ENCODE results near the gene PACC1.
"Not testable (repeated sequence)": the region's sequence is repeated elsewhere in the genome, so short reads cannot be mapped to it uniquely, and the experiment has no call there.

The PACC1 gene

GRCh38 chr1:212415107-212415841, 588 bp upstream of the PACC1 start:
- H3K27me3 ChIP-seq (ENCODE audit: control insufficient read depth, insufficient read depth, low read length): peaks cover 11% of the 10 kb centered on the region; the same call in 1 of the 2 replicates
- peak overlapping the region; percentile 74; the same call in 1 of the 2 replicates for H3K4me3 ChIP-seq (ENCODE audit: low read depth, low read length)
- no peak overlapping the region for H3K27ac ChIP-seq (ENCODE audit: low read depth, low read length)
- no peaks in the 10 kb centered on the region for H3K9me3 ChIP-seq (ENCODE audit: control insufficient read depth, insufficient read depth, low read depth, low read length)
- H3K9ac ChIP-seq (ENCODE audit: low read length): no peak overlapping the region
- peaks cover 13% of the 10 kb centered on the region for H3K36me3 ChIP-seq (ENCODE audit: control insufficient read depth, insufficient read depth, low read length)
- H3K4me1 ChIP-seq (ENCODE audit: control insufficient read depth, insufficient read depth, low read length): peaks cover 18% of the 10 kb centered on the region

- Histone ChIP-seq H3K9ac (ENCODE audit: low read length) (peak overlapping the region; percentile 64), H3K4me3 (ENCODE audit: low read depth, low read length) (peak overlapping the region; percentile 74), H3K9me3 (ENCODE audit: control insufficient read depth, insufficient read depth, low read depth, low read length) (no peaks in the 10 kb centered on the region), H3K4me1 (ENCODE audit: control insufficient read depth, insufficient read depth, low read length) (peaks cover 18% of the 10 kb centered on the region), H3K36me3 (ENCODE audit: control insufficient read depth, insufficient read depth, low read length) (peaks cover 27% of the 10 kb centered on the region), H3K27me3 (ENCODE audit: control insufficient read depth, insufficient read depth, low read length) (peaks cover 11% of the 10 kb centered on the region; the same call in 1 of the 2 replicates), H3K27ac (ENCODE audit: low read depth, low read length) (no peak overlapping the region)
These were observed 771 bp downstream of the PACC1 start for GRCh38 chr1:212413902-212414327.

- Histone ChIP-seq H3K9ac (ENCODE audit: low read length) (no peak overlapping the region), H3K4me1 (ENCODE audit: control insufficient read depth, insufficient read depth, low read length) (peaks cover 17% of the 10 kb centered on the region), H3K27me3 (ENCODE audit: control insufficient read depth, insufficient read depth, low read length) (peaks cover 11% of the 10 kb centered on the region; the same call in 1 of the 2 replicates), H3K36me3 (ENCODE audit: control insufficient read depth, insufficient read depth, low read length) (peaks cover 37% of the 10 kb centered on the region), H3K4me3 (ENCODE audit: low read depth, low read length) (no peak overlapping the region), H3K27ac (ENCODE audit: low read depth, low read length) (no peak overlapping the region), H3K9me3 (ENCODE audit: control insufficient read depth, insufficient read depth, low read depth, low read length) (no peaks in the 10 kb centered on the region)
These were observed 2.3 kb downstream of the PACC1 start for GRCh38 chr1:212412374-212412773.

DNA sequence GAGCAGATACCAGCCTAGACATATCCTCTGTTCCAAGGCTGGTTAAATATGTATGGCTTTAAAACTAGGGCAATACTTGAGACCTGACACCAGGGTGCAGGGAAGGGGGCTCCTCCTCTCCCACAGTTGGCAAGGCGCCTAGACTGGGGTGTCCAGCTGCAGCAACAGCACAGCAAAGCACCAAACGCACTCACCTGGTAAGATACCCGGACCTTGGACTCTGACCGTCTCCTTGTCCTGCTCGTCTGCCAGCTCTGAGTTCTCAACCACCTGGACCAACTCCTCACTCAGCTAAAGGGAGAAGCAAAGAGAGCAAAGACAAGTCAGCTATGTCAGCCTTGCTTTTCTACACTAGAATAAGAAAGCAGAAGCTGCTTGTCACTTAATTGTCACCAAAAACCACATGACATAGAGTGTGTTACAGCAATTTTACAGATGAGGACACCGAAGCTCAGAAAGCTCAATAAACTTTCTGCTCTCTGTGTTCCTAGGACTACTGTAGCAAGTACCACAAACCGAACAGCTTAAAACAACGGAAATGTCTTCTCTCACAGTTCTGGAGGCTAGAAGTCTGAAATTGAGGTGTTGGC, 4.4 kb downstream of the PACC1 start:
- Histone ChIP-seq H3K36me3 (ENCODE audit: control insufficient read depth, insufficient read depth, low read length) (peaks cover 55% of the 10 kb centered on the region), H3K9ac (ENCODE audit: low read length) (no peak overlapping the region), H3K27ac (ENCODE audit: low read depth, low read length) (no peak overlapping the region), H3K27me3 (ENCODE audit: control insufficient read depth, insufficient read depth, low read length) (peaks cover 11% of the 10 kb centered on the region; the same call in 1 of the 2 replicates), H3K4me1 (ENCODE audit: control insufficient read depth, insufficient read depth, low read length) (peaks cover 11% of the 10 kb centered on the region), H3K9me3 (ENCODE audit: control insufficient read depth, insufficient read depth, low read depth, low read length) (no peaks in the 10 kb centered on the region), H3K4me3 (ENCODE audit: low read depth, low read length) (no peak overlapping the region)

DNA sequence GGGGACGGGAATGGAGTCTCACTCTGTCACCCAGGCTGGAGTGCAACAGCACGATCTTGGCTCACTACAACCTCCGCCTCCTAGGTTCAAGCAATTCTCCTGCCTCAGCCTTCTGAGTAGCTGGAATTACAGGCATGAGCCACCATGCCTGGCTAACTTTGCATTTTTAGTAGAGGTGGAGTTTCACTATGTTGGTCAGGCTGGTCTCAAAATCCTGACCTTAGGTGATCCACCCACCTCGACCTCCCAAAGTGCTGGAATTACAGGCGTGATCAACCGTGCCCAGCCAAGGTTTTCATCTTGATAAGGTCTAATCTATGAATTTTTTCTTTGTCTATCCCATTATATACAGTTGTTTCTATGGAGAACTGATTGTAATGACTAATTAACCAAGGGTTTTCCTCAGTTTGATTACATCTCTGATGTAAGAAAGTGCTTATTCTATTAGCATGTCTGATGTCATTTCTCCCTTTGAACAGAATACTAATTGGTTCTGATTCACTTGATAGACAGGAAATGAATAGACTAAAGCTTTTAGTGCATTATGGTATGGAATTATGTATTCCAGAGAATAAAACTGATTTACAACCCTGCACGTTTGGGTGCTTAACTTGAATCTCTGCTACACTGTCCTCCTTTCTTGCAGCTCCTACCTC, 11.9 kb downstream of the PACC1 start:
- H3K27ac ChIP-seq (ENCODE audit: low read depth, low read length): no peak overlapping the region
- no peaks in the 10 kb centered on the region for H3K27me3 ChIP-seq (ENCODE audit: control insufficient read depth, insufficient read depth, low read length)
- H3K9ac ChIP-seq (ENCODE audit: low read length): no peak overlapping the region
- H3K9me3 ChIP-seq (ENCODE audit: control insufficient read depth, insufficient read depth, low read depth, low read length): peaks cover 8% of the 10 kb centered on the region
- no peaks in the 10 kb centered on the region for H3K4me1 ChIP-seq (ENCODE audit: control insufficient read depth, insufficient read depth, low read length)
- no peak overlapping the region for H3K4me3 ChIP-seq (ENCODE audit: low read depth, low read length)
- peaks cover 65% of the 10 kb centered on the region for H3K36me3 ChIP-seq (ENCODE audit: control insufficient read depth, insufficient read depth, low read length)

DNA sequence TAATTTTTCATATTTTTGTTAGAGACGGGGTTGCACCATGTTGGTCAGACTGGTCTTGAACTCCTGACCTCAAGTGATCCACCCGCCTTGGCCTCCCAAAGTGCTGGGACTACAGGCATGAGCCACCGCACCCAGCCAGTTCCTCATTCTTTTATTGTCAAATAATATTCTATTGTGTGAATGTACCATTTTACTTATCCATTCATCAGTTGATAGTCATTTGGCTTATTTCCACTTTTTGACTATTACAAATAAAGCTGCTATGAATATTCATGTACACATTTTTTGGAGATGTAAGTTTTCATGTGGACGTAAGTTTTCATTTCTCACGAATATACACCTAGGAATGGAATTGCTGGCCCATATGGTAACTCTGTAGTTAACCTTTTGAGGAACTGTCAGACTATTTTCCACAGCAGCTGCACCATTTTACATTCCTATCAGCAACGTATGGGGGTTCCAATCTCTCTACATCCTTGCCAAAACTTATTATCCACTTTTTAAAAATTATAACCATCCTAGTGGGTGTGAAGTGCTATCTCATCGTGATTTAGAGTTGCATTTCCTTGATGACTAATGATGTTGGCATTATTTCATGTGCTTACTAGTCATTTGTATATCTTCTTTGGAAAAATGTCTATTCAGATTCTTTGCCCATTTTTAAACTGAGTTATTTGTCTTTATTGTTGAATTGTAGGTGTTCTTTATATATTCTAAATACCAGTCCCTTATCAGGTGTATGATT, 12.7 kb downstream of the PACC1 start:
- H3K4me1 ChIP-seq (ENCODE audit: control insufficient read depth, insufficient read depth, low read length): no peaks in the 10 kb centered on the region
- H3K36me3 ChIP-seq (ENCODE audit: control insufficient read depth, insufficient read depth, low read length): peaks cover 64% of the 10 kb centered on the region
- no peak overlapping the region for H3K4me3 ChIP-seq (ENCODE audit: low read depth, low read length)
- H3K9ac ChIP-seq (ENCODE audit: low read length): no peak overlapping the region
- H3K27me3 ChIP-seq (ENCODE audit: control insufficient read depth, insufficient read depth, low read length): no peaks in the 10 kb centered on the region
- no peak overlapping the region for H3K27ac ChIP-seq (ENCODE audit: low read depth, low read length)
- peaks cover 16% of the 10 kb centered on the region for H3K9me3 ChIP-seq (ENCODE audit: control insufficient read depth, insufficient read depth, low read depth, low read length)

- no peak overlapping the region for H3K27ac ChIP-seq (ENCODE audit: low read depth, low read length)
- no peak overlapping the region for H3K9ac ChIP-seq (ENCODE audit: low read length)
- H3K4me1 ChIP-seq (ENCODE audit: control insufficient read depth, insufficient read depth, low read length): no peaks in the 10 kb centered on the region
- H3K27me3 ChIP-seq (ENCODE audit: control insufficient read depth, insufficient read depth, low read length): no peaks in the 10 kb centered on the region
- peaks cover 56% of the 10 kb centered on the region for H3K36me3 ChIP-seq (ENCODE audit: control insufficient read depth, insufficient read depth, low read length)
- peaks cover 19% of the 10 kb centered on the region for H3K9me3 ChIP-seq (ENCODE audit: control insufficient read depth, insufficient read depth, low read depth, low read length)
- H3K4me3 ChIP-seq (ENCODE audit: low read depth, low read length): no peak overlapping the region
These were observed 13.6 kb downstream of the PACC1 start for GRCh38 chr1:212401042-212401441.

DNA sequence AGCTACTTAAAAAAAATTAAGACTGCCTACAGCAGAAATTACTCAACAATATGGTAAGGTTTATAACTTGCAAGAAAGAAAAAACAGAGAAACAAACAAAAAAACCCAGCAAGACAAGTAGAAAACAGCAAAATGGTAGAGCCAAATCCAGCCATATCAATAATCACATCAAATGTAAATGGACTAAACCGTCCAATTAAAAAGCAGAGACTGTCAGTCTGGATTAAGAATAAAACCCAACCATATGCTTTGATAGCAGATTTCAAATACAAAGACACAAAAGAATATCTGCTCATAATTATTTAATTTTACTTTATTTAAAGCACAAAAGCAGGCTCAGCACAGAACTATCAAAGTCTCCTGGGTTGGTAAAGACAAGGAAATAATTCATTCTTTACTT, 17.5 kb downstream of the PACC1 start:
- Histone ChIP-seq H3K9ac (ENCODE audit: low read length) (no peak overlapping the region), H3K36me3 (ENCODE audit: control insufficient read depth, insufficient read depth, low read length) (peaks cover 32% of the 10 kb centered on the region)

DNA sequence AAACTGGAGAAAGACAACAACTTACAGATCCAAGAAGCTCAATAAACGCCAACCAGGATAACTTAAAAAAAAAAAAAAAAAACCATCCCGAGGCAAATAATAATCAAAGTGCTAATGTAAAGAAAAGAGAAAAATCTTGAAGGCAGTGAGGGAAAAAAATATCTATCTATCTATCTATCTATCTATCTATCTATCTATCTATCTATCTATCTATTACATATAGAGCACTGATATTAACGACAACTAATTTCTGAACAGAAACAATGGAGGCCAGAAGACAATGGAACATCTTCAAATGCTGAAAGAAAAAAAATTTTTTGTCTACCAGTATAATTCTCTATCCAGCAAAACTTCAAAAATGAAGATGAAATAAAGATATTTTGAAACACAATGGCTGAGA, 18.0 kb downstream of the PACC1 start:
- no peak overlapping the region for H3K27ac ChIP-seq (ENCODE audit: low read depth, low read length)
- H3K4me1 ChIP-seq (ENCODE audit: control insufficient read depth, insufficient read depth, low read length): no peaks in the 10 kb centered on the region
- H3K27me3 ChIP-seq (ENCODE audit: control insufficient read depth, insufficient read depth, low read length): no peaks in the 10 kb centered on the region
- H3K4me3 ChIP-seq (ENCODE audit: low read depth, low read length): no peak overlapping the region
- peaks cover 29% of the 10 kb centered on the region for H3K36me3 ChIP-seq (ENCODE audit: control insufficient read depth, insufficient read depth, low read length)
- peaks cover 20% of the 10 kb centered on the region for H3K9me3 ChIP-seq (ENCODE audit: control insufficient read depth, insufficient read depth, low read depth, low read length)
- no peak overlapping the region for H3K9ac ChIP-seq (ENCODE audit: low read length)

More for the DNA sequence above, 17.5 kb downstream of the PACC1 start:
- Histone ChIP-seq H3K4me3 (ENCODE audit: low read depth, low read length) (no peak overlapping the region), H3K27ac (ENCODE audit: low read depth, low read length) (no peak overlapping the region), H3K9me3 (ENCODE audit: control insufficient read depth, insufficient read depth, low read depth, low read length) (peaks cover 20% of the 10 kb centered on the region), H3K27me3 (ENCODE audit: control insufficient read depth, insufficient read depth, low read length) (no peaks in the 10 kb centered on the region), H3K4me1 (ENCODE audit: control insufficient read depth, insufficient read depth, low read length) (no peaks in the 10 kb centered on the region)

GRCh38 chr1:212395678-212396437, 18.8 kb downstream of the PACC1 start:
- Histone ChIP-seq H3K36me3 (ENCODE audit: control insufficient read depth, insufficient read depth, low read length) (peaks cover 26% of the 10 kb centered on the region), H3K9me3 (ENCODE audit: control insufficient read depth, insufficient read depth, low read depth, low read length) (peaks cover 23% of the 10 kb centered on the region)
- not testable (repeated sequence) for H3K4me3 ChIP-seq (ENCODE audit: low read depth, low read length); H3K9ac ChIP-seq (ENCODE audit: low read length); H3K27me3 ChIP-seq (ENCODE audit: control insufficient read depth, insufficient read depth, low read length); H3K27ac ChIP-seq (ENCODE audit: low read depth, low read length); H3K4me1 ChIP-seq (ENCODE audit: control insufficient read depth, insufficient read depth, low read length)
